ENCODE results near the gene UPF2. TPM values are rescaled to one million over a fixed set of nuclear protein-coding genes. Genes with fewer than 3 reads are reported as not detected.

The UPF2 gene
- total RNA-seq, 4 donors from 2014 or later = 16.5 to 28.6 (median 23.1) TPM

- H3K36me3 ChIP-seq = no peaks in the 10 kb centered on the region
- WGBS, 2 donors (ENCODE audit: low coverage in 1 of 2) = 85% methylated on average over 32 of the region's 32 CpGs; no CpG with 5 or more reads in 1 of the 2 donors
- H3K9me3 ChIP-seq = no peaks in the 10 kb centered on the region
- peaks cover 5 to 12% (median 11%) of the 10 kb centered on the region in 4 donors for H3K4me1 ChIP-seq
- in situ Hi-C loops (cut with MboI; ENCODE audit: low pct_ligation_motif_present in 1 of 4, low pct_unique_long_range_greater_than_20kb in 1 of 4, low sequenced_read_pairs in 3 of 4) (no loop called here), intact Hi-C loops (cut with DNase I; ENCODE audit: low total_unique reads) (no loop called here)
- no peak for DNase-seq
- H3K4me3 ChIP-seq = no peak overlapping the region
- H3K27ac ChIP-seq = no peak overlapping the region
- H3K27me3 ChIP-seq = no peaks in the 10 kb centered on the region
- TF ChIP-seq POLR2AphosphoS5 (IDR thresholded peaks at IDR 0.05) (no peak), POLR2A (IDR thresholded peaks at IDR 0.05) (no peak), CTCF (IDR thresholded peaks at IDR 0.05) (no peak), EP300 (IDR thresholded peaks at IDR 0.05; ENCODE audit: low read depth) (no peak)
Observed at GRCh38 chr10:11880151-11881029, 162.2 kb downstream of the UPF2 start.

DNA sequence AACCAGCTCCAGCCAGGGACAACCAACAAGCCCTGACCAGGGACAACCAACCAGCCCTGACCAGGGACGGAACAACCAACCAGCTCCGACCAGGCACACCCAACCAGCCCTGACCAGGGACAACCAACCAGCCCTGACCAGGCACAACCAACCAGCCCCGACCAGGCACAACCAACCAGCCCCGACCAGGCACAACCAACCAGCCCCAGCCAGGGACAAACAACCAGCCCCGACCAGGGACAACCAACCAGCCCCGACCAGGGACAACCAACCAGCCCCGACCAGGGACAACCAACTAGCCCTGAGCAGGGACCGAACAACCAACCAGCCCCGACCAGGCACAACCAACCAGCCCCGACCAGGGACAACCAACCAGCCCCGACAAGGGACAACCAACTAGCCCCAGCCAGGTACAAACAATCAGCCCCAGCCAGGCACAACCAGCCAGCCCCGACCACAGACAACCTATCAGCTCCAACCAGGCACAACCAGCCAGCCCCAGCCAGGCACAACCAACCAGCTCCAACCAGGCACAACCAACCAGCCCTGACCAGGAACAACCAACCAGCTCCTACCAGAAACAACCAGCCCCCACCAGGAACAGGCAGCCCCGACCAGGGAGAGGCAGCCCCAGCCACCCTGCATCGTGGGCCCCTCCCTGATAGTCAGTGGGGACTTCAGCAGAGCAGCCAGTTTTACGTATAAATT, 163.1 kb downstream of the UPF2 start:
- Histone ChIP-seq H3K27me3 (no peaks in the 10 kb centered on the region), H3K9me3 (no peaks in the 10 kb centered on the region), H3K27ac (no peak overlapping the region), H3K4me1 (peaks cover 13 to 21% (median 19%) of the 10 kb centered on the region in 4 donors), H3K4me3 (no peak overlapping the region), H3K36me3 (no peaks in the 10 kb centered on the region)
- no peak for DNase-seq
- WGBS, 2 donors (ENCODE audit: low coverage in 1 of 2) = 85% methylated on average over 15 of the region's 15 CpGs; no CpG with 5 or more reads in 1 of the 2 donors
- in situ Hi-C loops (cut with MboI; ENCODE audit: low pct_ligation_motif_present in 1 of 4, low pct_unique_long_range_greater_than_20kb in 1 of 4, low sequenced_read_pairs in 3 of 4) (no loop called here), intact Hi-C loops (cut with DNase I; ENCODE audit: low total_unique reads) (no loop called here)
- TF ChIP-seq POLR2A (IDR thresholded peaks at IDR 0.05) (no peak), POLR2AphosphoS5 (IDR thresholded peaks at IDR 0.05) (no peak), CTCF (IDR thresholded peaks at IDR 0.05) (no peak), EP300 (IDR thresholded peaks at IDR 0.05; ENCODE audit: low read depth) (no peak)

- intact Hi-C loops (cut with DNase I; ENCODE audit: low total_unique reads) (no loop called here), in situ Hi-C loops (cut with MboI; ENCODE audit: low pct_ligation_motif_present in 1 of 4, low pct_unique_long_range_greater_than_20kb in 1 of 4, low sequenced_read_pairs in 3 of 4) (no loop called here)
- no peak for DNase-seq
- TF ChIP-seq POLR2AphosphoS5 (IDR thresholded peaks at IDR 0.05) (no peak), EP300 (IDR thresholded peaks at IDR 0.05; ENCODE audit: low read depth) (no peak), POLR2A (IDR thresholded peaks at IDR 0.05) (no peak), CTCF (IDR thresholded peaks at IDR 0.05) (no peak)
- no peak overlapping the region for H3K27ac ChIP-seq
- no peak overlapping the region for H3K4me3 ChIP-seq
- H3K9me3 ChIP-seq = no peaks in the 10 kb centered on the region
- H3K4me1 ChIP-seq = peaks cover 13 to 26% (median 23%) of the 10 kb centered on the region in 4 donors
- H3K27me3 ChIP-seq = no peaks in the 10 kb centered on the region
- WGBS, 2 donors (ENCODE audit: low coverage in 1 of 2) = 84 to 87% methylated on average over 5 to 12 of the region's 12 CpGs
- no peaks in the 10 kb centered on the region for H3K36me3 ChIP-seq
Observed at GRCh38 chr10:11878776-11879175, 163.8 kb downstream of the UPF2 start.

GRCh38 chr10:11877591-11877905, 165.1 kb downstream of the UPF2 start:
- 85% methylated on average over 13 of the region's 13 CpGs; no CpG with 5 or more reads in 1 of the 2 donors for WGBS, 2 donors (ENCODE audit: low coverage in 1 of 2)
- H3K27ac ChIP-seq = no peak overlapping the region
- intact Hi-C loops (cut with DNase I; ENCODE audit: low total_unique reads) = no loop called here

More at GRCh38 chr10:11877591-11877905, 165.1 kb downstream of the UPF2 start:
- Histone ChIP-seq H3K27me3 (no peaks in the 10 kb centered on the region), H3K36me3 (no peaks in the 10 kb centered on the region), H3K9me3 (no peaks in the 10 kb centered on the region), H3K4me1 (peaks cover 13 to 26% (median 23%) of the 10 kb centered on the region in 4 donors), H3K4me3 (no peak overlapping the region)
- no peak for DNase-seq
- in situ Hi-C loops (cut with MboI; ENCODE audit: low pct_ligation_motif_present in 1 of 4, low pct_unique_long_range_greater_than_20kb in 1 of 4, low sequenced_read_pairs in 3 of 4) = no loop called here
- TF ChIP-seq CTCF (IDR thresholded peaks at IDR 0.05) (no peak), EP300 (IDR thresholded peaks at IDR 0.05; ENCODE audit: low read depth) (no peak), POLR2AphosphoS5 (IDR thresholded peaks at IDR 0.05) (no peak)

Measured in transverse colon (tissue), 4 donors.